ENCODE measurements around the gene ESPL1. TPM values are rescaled to one million over a fixed set of nuclear protein-coding genes. Genes with fewer than 3 reads are reported as not detected.

ESPL1 gene
- total and polyA plus RNA-seq, 12 donors = 0.56 to 4.2 (median 1.1) TPM

GRCh38 chr12:53302903-53303302 lies 34.8 kb downstream of the ESPL1 start:
- H3K9me3 ChIP-seq (replicated peaks in 1 of 3) = no peaks in the 10 kb centered on the region
- intact Hi-C loops (cut with DNase I) = no loop called here
- no peak for TF ChIP-seq CTCF (IDR thresholded peaks at IDR 0.05)
- no peak for DNase-seq
- H3K4me1 ChIP-seq (replicated peaks in 1 of 2) = peaks cover 7 to 42% of the 10 kb centered on the region in 2 donors
- H3K4me3 ChIP-seq = no peak overlapping the region
- no peak overlapping the region for H3K27ac ChIP-seq
- no peaks in the 10 kb centered on the region for H3K27me3 ChIP-seq
- 84 to 89% (median 88%) methylated on average over 3 to 5 of the region's 5 CpGs for WGBS, 4 donors
- H3K36me3 ChIP-seq (replicated peaks in 1 of 2) = peaks cover 0 to 62% of the 10 kb centered on the region in 2 donors

- no peak overlapping the region for H3K27ac ChIP-seq
- 90 to 99% (median 93%) methylated on average over 10 of the region's 10 CpGs for WGBS, 4 donors
Measured at GRCh38 chr12:53306826-53307225, 38.7 kb downstream of the ESPL1 start.

GRCh38 chr12:53308276-53308675 lies 40.2 kb downstream of the ESPL1 start:
- intact Hi-C loops (cut with DNase I) = no loop called here
- no peaks in the 10 kb centered on the region for H3K27me3 ChIP-seq
- no peaks in the 10 kb centered on the region for H3K9me3 ChIP-seq (replicated peaks in 1 of 3)
- no peak overlapping the region for H3K4me3 ChIP-seq
- WGBS, 4 donors = 64 to 79% (median 67%) methylated on average over 4 of the region's 4 CpGs
- no peak for TF ChIP-seq CTCF (IDR thresholded peaks at IDR 0.05)
- H3K27ac ChIP-seq = no peak overlapping the region
- DNase-seq = no peak
- H3K36me3 ChIP-seq (replicated peaks in 1 of 2) = peaks cover 0 to 59% of the 10 kb centered on the region in 2 donors
- H3K4me1 ChIP-seq (replicated peaks in 1 of 2) = peaks cover 0 to 1% of the 10 kb centered on the region in 2 donors

More at GRCh38 chr12:53306826-53307225, 38.7 kb downstream of the ESPL1 start:
- no peak for DNase-seq
- Histone ChIP-seq H3K27me3 (no peaks in the 10 kb centered on the region), H3K4me1 (replicated peaks in 1 of 2) (peaks cover 0 to 15% of the 10 kb centered on the region in 2 donors), H3K36me3 (replicated peaks in 1 of 2) (peaks cover 0 to 68% of the 10 kb centered on the region in 2 donors), H3K9me3 (replicated peaks in 1 of 3) (no peaks in the 10 kb centered on the region), H3K4me3 (no peak overlapping the region)
- intact Hi-C loops (cut with DNase I) = no loop called here
- no peak for TF ChIP-seq POLR2A (IDR thresholded peaks at IDR 0.05)
- no peak for TF ChIP-seq CTCF (IDR thresholded peaks at IDR 0.05)

GRCh38 chr12:53313996-53314395 lies 45.9 kb downstream of the ESPL1 start:
- H3K9me3 ChIP-seq (replicated peaks in 1 of 3) = no peaks in the 10 kb centered on the region

More at GRCh38 chr12:53313996-53314395, 45.9 kb downstream of the ESPL1 start:
- Histone ChIP-seq H3K4me1 (replicated peaks in 1 of 2) (no peaks in the 10 kb centered on the region), H3K27me3 (no peaks in the 10 kb centered on the region), H3K27ac (no peak overlapping the region), H3K4me3 (no peak overlapping the region), H3K36me3 (replicated peaks in 1 of 2) (peaks cover 0 to 60% of the 10 kb centered on the region in 2 donors)
- intact Hi-C loops (cut with DNase I) = no loop called here
- TF ChIP-seq CTCF (IDR thresholded peaks at IDR 0.05) (no peak), POLR2A (IDR thresholded peaks at IDR 0.05) (no peak)
- no peak for DNase-seq
- 57 to 99% (median 68%) methylated on average over 2 to 3 of the region's 3 CpGs for WGBS, 4 donors

Data from adrenal gland (tissue), 12 donors.